Endothelial cell of umbilical vein (primary cell): Measurements from ENCODE around the gene KCP. TPM values are rescaled to one million over a fixed set of nuclear protein-coding genes. Genes with fewer than 3 reads are reported as not detected.

Source experiments
- BruUV-seq: library from RNA; stranded (reverse); fragments of 400-500 nt; replicated peaks from 2 replicates; lab custom pipeline; 2021; lab: Mats Ljungman, UMichigan
- CTCF ChIA-PET: fragments of 300-600, 350-600 bp; sonication (Branson Sonifier 250); formaldehyde crosslinking; loops from one replicate; lab custom pipeline; 2021; ENCODE audit warnings: antibody characterized with exemption, inconsistent platforms; lab: Charles Lee
- POLR2A ChIA-PET: fragments of 300-600, 350-600 bp; sonication (Branson Sonifier 250); formaldehyde crosslinking; loops from one replicate; lab custom pipeline; 2021; ENCODE audit warnings: antibody characterized with exemption, inconsistent platforms; lab: Charles Lee
- DNase-seq: peaks from one replicate; pipeline ENCODE4 v3.0.0-alpha.2; 2011; ENCODE audit warnings: low read depth, low spot score
- FAIRE-seq: peaks from 2 replicates; lab custom pipeline; 2011; peaks lifted over from hg19 to GRCh38; lab: Jason Lieb, UNC
- H2AFZ ChIP-seq: 2 replicates; pipeline ENCODE4 v1.6.0; 2012; ENCODE audit warnings: low read depth, low read length, control low read depth, inconsistent platforms
- H3K27ac ChIP-seq: 2 replicates; pipeline ENCODE4 v1.5.1; 2011; ENCODE audit warnings: low read depth, mild to moderate bottlenecking, control low read depth, low read length, moderate library complexity; ENCODE audit not compliant: insufficient read depth
- H3K27me3 ChIP-seq, 2 experiments: 2 replicates each; pipeline versions ENCODE4 v1.6.0 to v1.6.1; 2011; ENCODE audit warnings: low read length in 2 of 2, mixed read lengths in 1 of 2; ENCODE audit not compliant: control insufficient read depth in 2 of 2, insufficient read depth in 2 of 2
- H3K36me3 ChIP-seq, 2 experiments: 2 replicates in 1 of 2; 3 replicates in 1 of 2; pipeline ENCODE4 v1.5.1; 2011; ENCODE audit warnings: low read length in 2 of 2, mild to moderate bottlenecking in 1 of 2, moderate library complexity in 1 of 2; ENCODE audit not compliant: control insufficient read depth in 2 of 2, insufficient read depth in 2 of 2; ENCODE audit errors: extremely low read depth in 1 of 2
- H3K4me1 ChIP-seq: 3 replicates; pipeline ENCODE4 v1.5.1; 2011; ENCODE audit warnings: mild to moderate bottlenecking, low read length; ENCODE audit not compliant: control insufficient read depth, insufficient read depth; ENCODE audit errors: extremely low read depth
- H3K4me2 ChIP-seq: 2 replicates; pipeline ENCODE4 v1.6.1; 2011; ENCODE audit warnings: low read length, control low read depth, mixed read lengths; ENCODE audit not compliant: insufficient read depth
- H3K4me3 ChIP-seq, 3 experiments: fragments of 200-600 bp in 1 of 3; sonication (generic), shearing (Covaris generic) in 1 of 3; replicated peaks in 1 of 3; 2 replicates each; pipeline ENCODE4 v1.5.1; 2011 to 2016; ENCODE audit warnings: control low read depth in 3 of 3, low read length in 3 of 3, mild to moderate bottlenecking in 2 of 3, inconsistent platforms in 1 of 3, low read depth in 1 of 3, moderate library complexity in 1 of 3; ENCODE audit not compliant: insufficient read depth in 1 of 3
- H3K79me2 ChIP-seq: 2 replicates; pipeline ENCODE4 v1.6.0; 2012; ENCODE audit warnings: low read length, inconsistent platforms; ENCODE audit not compliant: control insufficient read depth, insufficient read depth
- H3K9ac ChIP-seq: replicated peaks from 2 replicates; pipeline ENCODE3; 2011; ENCODE audit warnings: low read length, control low read depth; ENCODE audit not compliant: insufficient read depth; ENCODE audit errors: extremely low read depth
- H3K9me1 ChIP-seq: replicated peaks from 3 replicates; pipeline ENCODE4 v1.6.0; 2011; ENCODE audit warnings: mild to moderate bottlenecking, low read length; ENCODE audit not compliant: control insufficient read depth, insufficient read depth; ENCODE audit errors: extremely low read depth
- H3K9me3 ChIP-seq: replicated peaks from 2 replicates; pipeline ENCODE4 v1.5.1; 2012; ENCODE audit warnings: low read length, inconsistent platforms; ENCODE audit not compliant: control insufficient read depth, insufficient read depth
- H4K20me1 ChIP-seq: replicated peaks from 2 replicates; pipeline ENCODE3; 2011; ENCODE audit warnings: mild to moderate bottlenecking, low read length; ENCODE audit not compliant: control insufficient read depth, insufficient read depth; ENCODE audit errors: extremely low read depth
- EZH2 ChIP-seq: IDR thresholded peaks from 2 replicates; pipeline ENCODE4 v1.6.1; 2012; ENCODE audit warnings: borderline replicate concordance, low read depth, mild to moderate bottlenecking, moderate library complexity, low read length, inconsistent platforms; ENCODE audit not compliant: severe bottlenecking
- JUN ChIP-seq: IDR thresholded peaks from 2 replicates; pipeline ENCODE4 v1.6.1; 2011; ENCODE audit warnings: borderline replicate concordance, low read depth; ENCODE audit not compliant: insufficient read length, insufficient read depth
- MYC ChIP-seq: IDR thresholded peaks from one replicate; pipeline ENCODE4 v1.6.1; 2011; ENCODE audit warnings: mild to moderate bottlenecking, low read depth, low read length
- dilution Hi-C: fragments of 300-500 bp; cut with MboI; formaldehyde crosslinking; loops from one replicate; pipeline ENCODE4 v1.15.0; 2019; ENCODE audit warnings: low sequenced_read_pairs; ENCODE audit not compliant: extremely low pct_ligation_motif_present
- intact Hi-C: fragments of 100-400 bp; cut with micrococcal nuclease; formaldehyde crosslinking; loops from one replicate; pipeline ENCODE4 v1.10.0; 2022
- polyA plus RNA-seq, 4 experiments: library from polyadenylated mRNA; depleted of rRNA in 3 of 4; stranded (reverse) in 3 of 4; unstranded in 1 of 4; fragments of >200 nt; gene quantifications; 2 replicates each; pipeline versions ENCODE4 v1.2.1 to v1.2.3, GENCODE V29; 2011 to 2012; ENCODE audit warnings: missing spikeins in 1 of 4
- total RNA-seq: library from RNA; stranded (reverse); gene quantifications from 2 replicates; pipeline ENCODE4 v1.2.3, GENCODE V29; 2021
- TF ChIP-seq, protein P1 (sequence below), 2 donors: IDR thresholded peaks; 1 replicate in 1 of 2; 2 replicates in 1 of 2; pipeline ENCODE4 v1.5.1; 2011; ENCODE audit warnings: low read length in 2 of 2, mild to moderate bottlenecking in 2 of 2, moderate library complexity in 2 of 2, control low read depth in 1 of 2, inconsistent platforms in 1 of 2, low read depth in 1 of 2; ENCODE audit not compliant: insufficient read depth in 1 of 2; ENCODE audit errors: extremely low read depth in 1 of 2

The KCP gene
- total and polyA plus RNA-seq, 2 donors (not counting 3 experiments of a cell fraction or from before 2014, with no cell fraction given), result not detected

DNA sequence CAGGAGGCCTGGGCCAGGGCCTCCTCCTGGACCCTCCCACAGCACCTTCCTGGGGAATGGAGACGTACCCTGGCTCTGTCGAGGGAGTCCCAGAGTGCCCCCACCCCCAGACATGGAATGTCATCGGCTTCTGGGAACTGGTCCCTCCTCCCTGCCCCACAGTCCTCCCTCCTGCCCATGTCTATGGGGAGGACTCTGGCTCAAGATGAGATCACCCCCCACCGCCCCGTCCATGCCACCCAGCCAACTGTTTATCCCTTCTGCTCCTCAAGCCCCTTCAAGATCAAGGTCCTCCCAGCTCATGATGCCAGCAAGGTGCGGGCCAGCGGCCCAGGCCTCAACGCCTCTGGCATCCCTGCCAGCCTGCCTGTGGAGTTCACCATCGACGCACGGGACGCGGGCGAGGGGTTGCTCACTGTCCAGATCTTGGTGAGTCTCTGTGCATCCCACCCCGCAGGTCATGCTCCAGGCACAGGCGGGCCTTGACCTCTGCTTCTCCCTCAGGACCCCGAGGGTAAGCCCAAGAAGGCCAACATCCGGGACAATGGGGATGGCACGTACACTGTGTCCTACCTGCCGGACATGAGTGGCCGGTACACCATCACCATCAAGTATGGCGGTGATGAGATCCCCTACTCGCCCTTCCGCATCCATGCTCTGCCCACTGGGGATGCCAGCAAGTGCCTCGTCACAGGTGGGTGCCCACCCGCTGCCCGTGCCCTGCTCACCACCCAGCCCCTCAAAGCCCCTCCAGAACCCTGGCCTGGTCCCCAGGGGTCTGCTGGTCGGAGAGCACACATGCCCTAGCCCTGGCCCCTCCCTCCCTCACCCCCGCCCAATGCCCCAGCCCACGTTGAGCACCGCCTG is 62.0 kb downstream of the KCP start:
- no peak overlapping the region for H2AFZ ChIP-seq
- CTCF ChIA-PET, result no interaction called here
- POLR2A ChIA-PET, result no interaction called here
- H3K4me2 ChIP-seq, result no peak overlapping the region
- H4K20me1 ChIP-seq, result no peaks in the 10 kb centered on the region
- H3K9me3 ChIP-seq, result no peaks in the 10 kb centered on the region
- H3K27me3 ChIP-seq, result no peaks in the 10 kb centered on the region
- peaks cover 11 to 82% of the 10 kb centered on the region in 2 experiments for H3K36me3 ChIP-seq
- intact Hi-C loops (no loop called here), dilution Hi-C loops (no loop called here)
- no peak overlapping the region for H3K4me3 ChIP-seq
- DNase-seq (no peak), FAIRE-seq (no peak)
- no peaks in the 10 kb centered on the region for H3K9me1 ChIP-seq
- no peak overlapping the region for H3K9ac ChIP-seq
- no peak overlapping the region for H3K27ac ChIP-seq
- TF ChIP-seq JUN (no peak), MYC (no peak), EZH2 (no peak)
- TF ChIP-seq, protein P1, sequence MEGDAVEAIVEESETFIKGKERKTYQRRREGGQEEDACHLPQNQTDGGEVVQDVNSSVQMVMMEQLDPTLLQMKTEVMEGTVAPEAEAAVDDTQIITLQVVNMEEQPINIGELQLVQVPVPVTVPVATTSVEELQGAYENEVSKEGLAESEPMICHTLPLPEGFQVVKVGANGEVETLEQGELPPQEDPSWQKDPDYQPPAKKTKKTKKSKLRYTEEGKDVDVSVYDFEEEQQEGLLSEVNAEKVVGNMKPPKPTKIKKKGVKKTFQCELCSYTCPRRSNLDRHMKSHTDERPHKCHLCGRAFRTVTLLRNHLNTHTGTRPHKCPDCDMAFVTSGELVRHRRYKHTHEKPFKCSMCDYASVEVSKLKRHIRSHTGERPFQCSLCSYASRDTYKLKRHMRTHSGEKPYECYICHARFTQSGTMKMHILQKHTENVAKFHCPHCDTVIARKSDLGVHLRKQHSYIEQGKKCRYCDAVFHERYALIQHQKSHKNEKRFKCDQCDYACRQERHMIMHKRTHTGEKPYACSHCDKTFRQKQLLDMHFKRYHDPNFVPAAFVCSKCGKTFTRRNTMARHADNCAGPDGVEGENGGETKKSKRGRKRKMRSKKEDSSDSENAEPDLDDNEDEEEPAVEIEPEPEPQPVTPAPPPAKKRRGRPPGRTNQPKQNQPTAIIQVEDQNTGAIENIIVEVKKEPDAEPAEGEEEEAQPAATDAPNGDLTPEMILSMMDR (IDR thresholded peaks at IDR 0.05; ENCODE audit: extremely low read depth in 1 of 2, insufficient read depth in 1 of 2, low read depth in 1 of 2, low read length in 2 of 2), result no peak
- BruUV-seq, result TSS peak; percentile 19
- no peaks in the 10 kb centered on the region for H3K79me2 ChIP-seq
- no peaks in the 10 kb centered on the region for H3K4me1 ChIP-seq
